ENCODE measurements around the gene NTRK1. TPM values are rescaled to one million over a fixed set of nuclear protein-coding genes. Genes with fewer than 3 reads are reported as not detected.

The NTRK1 gene
- total and polyA plus RNA-seq, 2 of the 13 experiments (the other 11 are each of a cell fraction or from before 2014, with no cell fraction given) = not detected

- ChIA-PET CTCF (ENCODE audit: low intra/inter-chr PET ratio, low total read pairs) (no interaction called here), POLR2A (no interaction called here)
- Histone ChIP-seq H2AFZ (ENCODE audit: low read length) (no peak overlapping the region), H3K9ac (ENCODE audit: insufficient read depth, low read depth, low read length) (no peak overlapping the region), H3K79me2 (ENCODE audit: insufficient read depth, low read length) (no peaks in the 10 kb centered on the region), H3K36me3 (replicated peaks in 1 of 2; ENCODE audit: control insufficient read depth in 1 of 2, insufficient read depth in 2 of 2, low read length in 2 of 2) (no peaks in the 10 kb centered on the region), H4K20me1 (ENCODE audit: insufficient read depth, low read length) (0 out of 2 replicates have a peak, but pooled peaks cover 4% of the 10 kb centered on the region), H3K4me1 (ENCODE audit: insufficient read depth, low read length) (peaks cover 16% of the 10 kb centered on the region; the same call in 1 of the 2 replicates), H3K4me2 (ENCODE audit: low read depth, low read length) (peak overlapping the region; percentile 39; the same call in 1 of the 2 replicates), H3K4me3 (replicated peaks in 1 of 3; ENCODE audit: insufficient read depth in 1 of 3, low read depth in 2 of 3, low read length in 3 of 3) (peak overlapping the region in 1 of 3 experiments; percentile 30; a peak in 1 of 6 replicates), H3K27ac (ENCODE audit: extremely low read length, insufficient read depth, low read length) (no peak overlapping the region), H3K9me3 (ENCODE audit: low read length) (no peaks in the 10 kb centered on the region), H3K27me3 (ENCODE audit: control insufficient read depth in 1 of 2, insufficient read depth in 2 of 2, low read length in 2 of 2) (peaks cover 25 to 86% of the 10 kb centered on the region in 2 experiments)
- DNase-seq (ENCODE audit: low spot score) = no peak
- in situ Hi-C loops (cut with HindIII; ENCODE audit: extremely low pct_ligation_motif_present, low pct_unique_long_range_greater_than_20kb) (loop anchor here (10.0 kb wide), 1 partner anchor 229 kb away; no protein-coding TSS in a partner anchor), intact Hi-C loops (cut with micrococcal nuclease; ENCODE audit: unreplicated experiment) (no loop called here)
- WGBS (ENCODE audit: low lambda C conversion rate) = 5% methylated on average over 43 of the region's 64 CpGs
- ATAC-seq = no peak
- no TSS peak for BruUV-seq (replicated peaks)
- FAIRE-seq = no peak
- TF ChIP-seq ZSCAN25 (CRISPR knock-in tag; IDR thresholded peaks at IDR 0.05) (peak; percentile 31; the same call in 1 of the 2 replicates), EZH2 (conservative IDR thresholded peaks at IDR 0.05; ENCODE audit: low read depth, low read length) (0 out of 2 replicates have a peak, but pooled peaks have one; percentile 33), ZSCAN21 (CRISPR knock-in tag; IDR thresholded peaks at IDR 0.05; ENCODE audit: borderline replicate concordance) (no peak)
Observed at GRCh38 chr1:156923670-156924477, 63.2 kb downstream of the NTRK1 start.

DNA sequence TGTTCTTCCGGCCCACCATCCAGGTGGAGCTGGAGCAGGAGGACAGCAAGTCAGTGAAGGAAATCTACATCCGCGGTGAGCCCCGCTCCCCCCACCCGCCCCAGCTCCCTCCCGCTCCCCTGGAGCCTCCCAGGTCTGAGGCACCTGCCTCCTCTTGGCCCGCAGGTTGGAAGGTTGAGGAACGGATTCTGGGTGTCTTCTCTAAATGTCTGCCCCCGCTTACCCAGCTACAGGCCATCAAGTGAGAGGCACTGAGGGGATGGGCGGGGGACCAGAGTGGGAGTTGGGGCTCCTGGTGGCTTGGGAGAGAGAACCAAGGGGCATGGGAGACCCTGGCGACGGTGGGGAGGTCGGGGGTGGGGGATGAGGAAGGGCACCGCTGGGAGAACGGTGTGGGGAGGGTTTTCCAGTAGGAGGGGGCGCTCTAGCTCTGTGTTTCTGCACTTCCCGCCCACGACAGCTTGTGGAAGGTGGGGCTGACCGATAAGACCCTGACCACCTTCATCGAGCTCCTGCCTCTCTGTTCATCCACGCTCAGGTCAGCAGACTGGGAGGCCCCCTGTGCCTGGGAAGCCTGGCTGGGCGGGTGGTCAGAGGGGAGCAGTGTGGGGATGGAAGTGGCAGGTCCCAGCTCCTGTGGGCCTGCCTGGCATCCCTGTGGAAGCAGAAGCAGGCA is 64.0 kb downstream of the NTRK1 start:
- no peaks in the 10 kb centered on the region for H3K9me3 ChIP-seq (ENCODE audit: low read length)
- H3K79me2 ChIP-seq (ENCODE audit: insufficient read depth, low read length) = no peaks in the 10 kb centered on the region
- no peak overlapping the region for H3K27ac ChIP-seq (ENCODE audit: extremely low read length, insufficient read depth, low read length)
- peaks cover 16% of the 10 kb centered on the region; the same call in 1 of the 2 replicates for H3K4me1 ChIP-seq (ENCODE audit: insufficient read depth, low read length)
- no peak for ATAC-seq
- DNase-seq (ENCODE audit: low spot score) = no peak
- no TSS peak for BruUV-seq (replicated peaks)
- POLR2A ChIA-PET = no interaction called here
- CTCF ChIA-PET (ENCODE audit: low intra/inter-chr PET ratio, low total read pairs) = no interaction called here
- H3K36me3 ChIP-seq (replicated peaks in 1 of 2; ENCODE audit: control insufficient read depth in 1 of 2, insufficient read depth in 2 of 2, low read length in 2 of 2) = no peaks in the 10 kb centered on the region
- 37% methylated on average over 9 of the region's 22 CpGs for WGBS (ENCODE audit: low lambda C conversion rate)
- intact Hi-C loops (cut with micrococcal nuclease; ENCODE audit: unreplicated experiment) = no loop called here
- 0 out of 2 replicates have a peak overlapping the region, but pooled peaks have one; percentile 39 for H3K4me2 ChIP-seq (ENCODE audit: low read depth, low read length)
- H4K20me1 ChIP-seq (ENCODE audit: insufficient read depth, low read length) = 0 out of 2 replicates have a peak, but pooled peaks cover 4% of the 10 kb centered on the region
- H3K9ac ChIP-seq (ENCODE audit: insufficient read depth, low read depth, low read length) = no peak overlapping the region
- FAIRE-seq = no peak
- TF ChIP-seq NCOA1 (CRISPR knock-in tag; IDR thresholded peaks at IDR 0.05) = no peak
- TF ChIP-seq CTCF (CRISPR knock-in tag; IDR thresholded peaks at IDR 0.05) = 0 out of 2 replicates have a peak, but pooled peaks have one; percentile 11
- H3K27me3 ChIP-seq (ENCODE audit: control insufficient read depth in 1 of 2, insufficient read depth in 2 of 2, low read length in 2 of 2) = peaks cover 25 to 93% of the 10 kb centered on the region in 2 experiments
- no peak overlapping the region for H2AFZ ChIP-seq (ENCODE audit: low read length)
- peak overlapping the region in 1 of 3 experiments; percentile 30; a peak in 1 of 6 replicates for H3K4me3 ChIP-seq (replicated peaks in 1 of 3; ENCODE audit: insufficient read depth in 1 of 3, low read depth in 2 of 3, low read length in 3 of 3)
- in situ Hi-C loops (cut with HindIII; ENCODE audit: extremely low pct_ligation_motif_present, low pct_unique_long_range_greater_than_20kb) = loop anchor here (5.0 to 10.0 kb wide), 2 partner anchors 32 to 230 kb away; partner anchors contain the start of gene PEAR1

All from HepG2 (cell line).